Astrocyte (in vitro differentiated cells and primary cell): ENCODE measurements around the gene GPS2. TPM values are rescaled to one million over a fixed set of nuclear protein-coding genes. Genes with fewer than 3 reads are reported as not detected.

ENCODE experiments used
- DNase-seq: peaks from one replicate; pipeline ENCODE4 v3.0.0-alpha.2; 2010; ENCODE audit warnings: low read depth
- FAIRE-seq: peaks from 2 replicates; lab custom pipeline; 2011; peaks lifted over from hg19 to GRCh38; lab: Jason Lieb, UNC
- H2AFZ ChIP-seq: 2 replicates; pipeline ENCODE4 v1.6.0; 2012; ENCODE audit warnings: low read depth, low read length, inconsistent platforms
- H3K27ac ChIP-seq: 2 replicates; pipeline ENCODE4 v1.5.1; 2011; ENCODE audit warnings: low read depth, low read length, inconsistent platforms
- H3K27me3 ChIP-seq: 2 replicates; pipeline ENCODE4 v1.6.0; 2011; ENCODE audit warnings: low read length, inconsistent platforms; ENCODE audit not compliant: insufficient read depth
- H3K36me3 ChIP-seq: 2 replicates; pipeline ENCODE4 v1.5.1; 2011; ENCODE audit warnings: low read length, inconsistent platforms; ENCODE audit not compliant: insufficient read depth
- H3K4me1 ChIP-seq: 2 replicates; pipeline ENCODE4 v1.5.1; 2011; ENCODE audit warnings: low read length, inconsistent platforms; ENCODE audit not compliant: insufficient read depth
- H3K4me2 ChIP-seq: 2 replicates; pipeline ENCODE4 v1.6.0; 2012; ENCODE audit warnings: low read length, inconsistent platforms
- H3K4me3 ChIP-seq: 2 replicates; pipeline ENCODE4 v1.5.1; 2011; ENCODE audit warnings: low read depth, mild to moderate bottlenecking, low read length, inconsistent platforms; ENCODE audit not compliant: insufficient read depth
- H3K79me2 ChIP-seq: 2 replicates; pipeline ENCODE4 v1.6.0; 2012; ENCODE audit warnings: mild to moderate bottlenecking, low read length, inconsistent platforms; ENCODE audit not compliant: insufficient read depth
- H3K9ac ChIP-seq: 2 replicates; pipeline ENCODE4 v1.6.0; 2012; ENCODE audit warnings: mild to moderate bottlenecking, low read length, inconsistent platforms
- H3K9me3 ChIP-seq: 2 replicates; pipeline ENCODE4 v1.5.1; 2012; ENCODE audit warnings: low read depth, mild to moderate bottlenecking, low read length, inconsistent platforms; ENCODE audit not compliant: insufficient read depth
- H4K20me1 ChIP-seq: 2 replicates; pipeline ENCODE4 v1.6.0; 2012; ENCODE audit warnings: low read length, inconsistent platforms; ENCODE audit not compliant: insufficient read depth
- H3K27ac Mint-ChIP-seq: one replicate; pipeline ENCODE4 v1.8.0; 2021; ENCODE audit warnings: mild to moderate bottlenecking, mixed read lengths; ENCODE audit not compliant: unreplicated experiment
- H3K27me3 Mint-ChIP-seq: one replicate; pipeline ENCODE4 v1.8.0; 2021; ENCODE audit warnings: low read depth, mixed read lengths; ENCODE audit not compliant: unreplicated experiment
- H3K36me3 Mint-ChIP-seq: one replicate; pipeline ENCODE4 v1.8.0; 2021; ENCODE audit warnings: low read depth, mixed read lengths; ENCODE audit not compliant: unreplicated experiment
- H3K4me1 Mint-ChIP-seq: one replicate; pipeline ENCODE4 v1.8.0; 2021; ENCODE audit warnings: low read depth, mixed read lengths; ENCODE audit not compliant: unreplicated experiment
- H3K4me3 Mint-ChIP-seq: one replicate; pipeline ENCODE4 v1.8.0; 2021; ENCODE audit warnings: mild to moderate bottlenecking, moderate library complexity, mixed read lengths; ENCODE audit not compliant: unreplicated experiment
- H3K9me3 Mint-ChIP-seq: one replicate; pipeline ENCODE4 v1.8.0; 2021; ENCODE audit warnings: mild to moderate bottlenecking, mixed read lengths; ENCODE audit not compliant: unreplicated experiment
- EZH2 ChIP-seq: IDR thresholded peaks from 2 replicates; pipeline ENCODE4 v1.6.1; 2012; ENCODE audit warnings: mild to moderate bottlenecking, low read length, inconsistent platforms; ENCODE audit not compliant: insufficient read depth
- total RNA-seq: library from RNA; stranded (reverse); gene quantifications from 2 replicates; pipeline ENCODE4 v1.2.1, GENCODE V29; 2021
- TF ChIP-seq, protein P1 (sequence below): IDR thresholded peaks from 2 replicates; pipeline ENCODE4 v1.5.1; 2011; ENCODE audit warnings: low read depth, mild to moderate bottlenecking, inconsistent platforms, low read length, moderate library complexity; ENCODE audit not compliant: insufficient read depth

GPS2 gene
- total RNA-seq, 1 donor from 2014 or later, result 49.8 TPM

DNA sequence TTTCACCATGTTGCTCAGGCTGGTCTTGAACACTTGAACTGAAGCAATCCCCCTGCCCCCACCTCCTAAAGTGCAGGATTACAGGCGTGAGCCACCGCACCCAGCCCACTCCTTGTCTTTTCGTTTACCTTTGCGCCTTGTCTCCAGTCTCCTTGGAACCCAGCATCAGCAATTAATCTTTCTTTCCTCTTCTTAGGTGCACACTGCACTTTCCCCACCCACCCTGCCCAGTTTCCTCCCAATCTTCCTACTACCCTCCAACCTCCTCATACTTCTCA is 51.4 kb downstream of the GPS2 start:
- Mint-ChIP-seq H3K27me3 (peaks cover 14% of the 10 kb centered on the region), H3K36me3 (peaks cover 3% of the 10 kb centered on the region), H3K9me3 (peaks cover 3% of the 10 kb centered on the region), H3K27ac (no peak overlapping the region), H3K4me3 (no peak overlapping the region), H3K4me1 (peaks cover 3% of the 10 kb centered on the region)
- DNase-seq (no peak), FAIRE-seq (no peak)
- Histone ChIP-seq H3K36me3 (no peaks in the 10 kb centered on the region), H3K4me1 (peaks cover 12% of the 10 kb centered on the region), H4K20me1 (no peaks in the 10 kb centered on the region), H3K27me3 (peaks cover 14% of the 10 kb centered on the region), H3K4me2 (peak overlapping the region; percentile 80), H3K27ac (no peak overlapping the region), H2AFZ (peak overlapping the region; percentile 67), H3K9ac (no peak overlapping the region), H3K9me3 (no peaks in the 10 kb centered on the region), H3K79me2 (no peaks in the 10 kb centered on the region), H3K4me3 (no peak overlapping the region)
- TF ChIP-seq EZH2, result no peak
- TF ChIP-seq, protein P1, sequence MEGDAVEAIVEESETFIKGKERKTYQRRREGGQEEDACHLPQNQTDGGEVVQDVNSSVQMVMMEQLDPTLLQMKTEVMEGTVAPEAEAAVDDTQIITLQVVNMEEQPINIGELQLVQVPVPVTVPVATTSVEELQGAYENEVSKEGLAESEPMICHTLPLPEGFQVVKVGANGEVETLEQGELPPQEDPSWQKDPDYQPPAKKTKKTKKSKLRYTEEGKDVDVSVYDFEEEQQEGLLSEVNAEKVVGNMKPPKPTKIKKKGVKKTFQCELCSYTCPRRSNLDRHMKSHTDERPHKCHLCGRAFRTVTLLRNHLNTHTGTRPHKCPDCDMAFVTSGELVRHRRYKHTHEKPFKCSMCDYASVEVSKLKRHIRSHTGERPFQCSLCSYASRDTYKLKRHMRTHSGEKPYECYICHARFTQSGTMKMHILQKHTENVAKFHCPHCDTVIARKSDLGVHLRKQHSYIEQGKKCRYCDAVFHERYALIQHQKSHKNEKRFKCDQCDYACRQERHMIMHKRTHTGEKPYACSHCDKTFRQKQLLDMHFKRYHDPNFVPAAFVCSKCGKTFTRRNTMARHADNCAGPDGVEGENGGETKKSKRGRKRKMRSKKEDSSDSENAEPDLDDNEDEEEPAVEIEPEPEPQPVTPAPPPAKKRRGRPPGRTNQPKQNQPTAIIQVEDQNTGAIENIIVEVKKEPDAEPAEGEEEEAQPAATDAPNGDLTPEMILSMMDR, result no peak

DNA sequence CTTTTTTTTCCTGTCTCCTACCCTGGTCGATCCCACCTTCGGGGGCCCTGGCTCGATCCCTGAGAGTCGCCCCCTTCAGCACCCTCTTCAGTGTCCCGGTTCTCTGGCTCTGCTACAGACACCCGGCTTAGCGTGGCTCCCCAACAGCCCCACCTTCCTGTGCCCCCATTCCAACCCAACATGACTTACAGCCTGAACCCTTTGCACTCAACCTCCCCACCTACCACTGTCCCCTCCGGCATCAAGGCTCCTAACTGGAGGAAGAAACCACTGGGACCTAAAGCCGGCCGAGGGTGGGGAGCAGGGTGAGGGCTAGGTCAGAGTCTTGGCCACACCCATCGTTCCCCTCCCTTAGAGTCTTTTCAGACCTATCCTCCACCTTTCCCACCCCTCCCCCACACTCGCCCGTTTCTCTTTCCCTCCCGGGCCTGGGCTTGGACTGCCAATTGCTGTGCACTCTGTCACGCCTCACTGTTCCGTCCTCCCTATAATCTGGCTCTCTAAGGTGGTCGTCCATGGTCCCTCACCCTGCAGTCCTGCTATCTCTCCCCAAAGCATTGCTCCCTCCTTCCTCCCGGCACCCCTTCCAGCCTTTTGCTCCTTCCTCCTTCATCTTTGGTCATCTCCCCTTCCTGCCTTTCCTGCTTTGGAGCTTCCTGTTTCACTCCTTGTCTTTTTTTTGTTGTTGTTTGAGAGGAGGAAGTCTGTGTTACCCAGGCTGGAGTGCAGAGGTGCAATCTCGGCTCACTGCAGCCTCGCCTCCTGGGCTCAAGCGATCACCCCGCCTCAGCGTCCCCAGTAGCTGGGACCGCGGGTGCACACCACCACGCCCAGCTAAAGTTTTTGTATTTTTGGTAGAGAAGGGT is 52.0 kb downstream of the GPS2 start:
- TF ChIP-seq, protein P1, result no peak
- Histone ChIP-seq H3K4me3 (no peak overlapping the region), H2AFZ (peak overlapping the region; percentile 67), H3K27ac (no peak overlapping the region), H3K4me2 (peak overlapping the region; percentile 80), H4K20me1 (no peaks in the 10 kb centered on the region), H3K9ac (no peak overlapping the region), H3K27me3 (peaks cover 14% of the 10 kb centered on the region), H3K4me1 (peaks cover 12% of the 10 kb centered on the region), H3K79me2 (no peaks in the 10 kb centered on the region), H3K9me3 (no peaks in the 10 kb centered on the region), H3K36me3 (no peaks in the 10 kb centered on the region)
- Mint-ChIP-seq H3K4me1 (peaks cover 3% of the 10 kb centered on the region), H3K36me3 (peaks cover 6% of the 10 kb centered on the region), H3K27me3 (peaks cover 14% of the 10 kb centered on the region), H3K9me3 (peaks cover 3% of the 10 kb centered on the region), H3K27ac (peak overlapping the region; percentile 45), H3K4me3 (peak overlapping the region; percentile 57)
- DNase-seq (no peak), FAIRE-seq (no peak)

Other genes starting within 250 kb of the GPS2 start
- not detected in 2 replicates for gene CLEC10A, start 235.1 kb downstream of the GPS2 start, total RNA-seq
- not detected in 2 replicates for gene ASGR2, start 200.5 kb downstream of the GPS2 start, total RNA-seq
- gene ASGR1, start 136.0 kb downstream of the GPS2 start, total RNA-seq, result 3.6 and 5.0 TPM in 2 replicates
- gene DLG4, start 95.5 kb downstream of the GPS2 start, total RNA-seq, result 45.6 and 48.0 TPM in 2 replicates
- gene ACADVL, start 95.4 kb downstream of the GPS2 start, total RNA-seq, result 354 and 399 TPM in 2 replicates
- gene DVL2, start 80.8 kb downstream of the GPS2 start, total RNA-seq, result 30.2 and 34.4 TPM in 2 replicates
- 78.0 and 89.5 TPM in 2 replicates for gene PHF23, start 75.9 kb downstream of the GPS2 start, total RNA-seq
- gene GABARAP, start 72.9 kb downstream of the GPS2 start, total RNA-seq, result 434 and 454 TPM in 2 replicates
- gene CTDNEP1, start 63.6 kb downstream of the GPS2 start, total RNA-seq, result 102 and 103 TPM in 2 replicates
- gene ELP5, start 63.1 kb downstream of the GPS2 start, total RNA-seq, result 24.9 and 25.4 TPM in 2 replicates
- gene CLDN7, start 52.9 kb downstream of the GPS2 start, total RNA-seq, result 4.6 and 10.5 TPM in 2 replicates
- 0.30 TPM in 1 of 2 replicates, not detected in the other for gene SLC2A4, start 33.6 kb downstream of the GPS2 start, total RNA-seq
- 0.24 and 0.86 TPM in 2 replicates for gene YBX2, start 20.7 kb downstream of the GPS2 start, total RNA-seq
- gene EIF5A, start 7.7 kb downstream of the GPS2 start, total RNA-seq, result 841 and 915 TPM in 2 replicates
- gene NEURL4, start 14.0 kb upstream of the GPS2 start, total RNA-seq, result 32.5 and 32.6 TPM in 2 replicates
- gene ACAP1, start 21.2 kb upstream of the GPS2 start, total RNA-seq, result 14.4 and 16.0 TPM in 2 replicates
- 31.6 and 41.4 TPM in 2 replicates for gene KCTD11, start 36.8 kb upstream of the GPS2 start, total RNA-seq
- 0.30 TPM in 1 of 2 replicates, not detected in the other for gene TMEM95, start 39.8 kb upstream of the GPS2 start, total RNA-seq
- 0.36 and 1.6 TPM in 2 replicates for gene TNK1, start 65.7 kb upstream of the GPS2 start, total RNA-seq
- gene PLSCR3, start 79.2 kb upstream of the GPS2 start, total RNA-seq, result 65.7 and 67.6 TPM in 2 replicates
- gene TMEM256, start 88.7 kb upstream of the GPS2 start, total RNA-seq, result 45.7 and 52.9 TPM in 2 replicates
- gene NLGN2, start 92.5 kb upstream of the GPS2 start, total RNA-seq, result 77.3 and 80.7 TPM in 2 replicates
- gene SPEM1, start 105.0 kb upstream of the GPS2 start, total RNA-seq, result 0.23 TPM in 1 of 2 replicates, not detected in the other
- 0.14 and 0.17 TPM in 2 replicates for gene SPEM2, start 110.3 kb upstream of the GPS2 start, total RNA-seq
- 0.07 TPM in 1 of 2 replicates, not detected in the other for gene SPEM3, start 113.5 kb upstream of the GPS2 start, total RNA-seq
- 10.7 and 11.8 TPM in 2 replicates for gene TMEM102, start 120.1 kb upstream of the GPS2 start, total RNA-seq
- 22.4 and 30.7 TPM in 2 replicates for gene FGF11, start 124.2 kb upstream of the GPS2 start, total RNA-seq
- gene CHRNB1, start 129.7 kb upstream of the GPS2 start, total RNA-seq, result 9.7 and 11.7 TPM in 2 replicates
- gene ZBTB4, start 164.3 kb upstream of the GPS2 start, total RNA-seq, result 31.0 and 31.2 TPM in 2 replicates
- not detected in 2 replicates for gene SLC35G6, start 166.1 kb upstream of the GPS2 start, total RNA-seq
- gene POLR2A, start 169.0 kb upstream of the GPS2 start, total RNA-seq, result 143 and 151 TPM in 2 replicates
- 2.4 and 3.4 TPM in 2 replicates for gene TNFSF12, start 233.7 kb upstream of the GPS2 start, total RNA-seq
- 0.43 and 0.93 TPM in 2 replicates for gene TNFSF13, start 243.4 kb upstream of the GPS2 start, total RNA-seq
- 51.4 and 58.7 TPM in 2 replicates for gene SENP3, start 246.6 kb upstream of the GPS2 start, total RNA-seq